HG03097 (cell line): ENCODE measurements around the gene OR52L1.
"Not testable (repeated sequence)": the region's sequence is repeated elsewhere in the genome, so short reads cannot be mapped to it uniquely, and the experiment has no call there.

Experiments
- ATAC-seq: cut with Tn5 transposase; IDR thresholded peaks from one replicate; pipeline ENCODE4 v1.9.1; 2021; ENCODE audit not compliant: unreplicated experiment, low FRiP score

The OR52L1 gene

DNA sequence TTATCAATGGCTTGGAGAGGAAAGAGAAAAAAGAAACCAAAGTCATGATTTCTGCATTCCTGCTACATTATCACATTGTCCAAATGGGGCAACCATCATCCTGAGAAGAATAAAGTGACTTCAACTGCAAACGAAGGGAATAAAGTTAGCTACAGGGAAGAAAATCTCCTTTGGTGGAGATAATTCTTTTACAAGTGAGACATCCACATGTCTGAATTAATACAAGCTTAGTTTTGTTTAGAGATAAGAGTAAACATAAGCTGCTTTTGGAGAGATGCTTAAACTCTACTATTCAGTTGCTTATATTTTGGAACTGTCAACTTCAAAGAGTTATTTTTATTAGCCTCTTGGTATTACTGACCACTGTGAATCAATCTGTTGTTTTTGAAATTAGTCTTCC lies at the start of gene OR52L1:
Gene OR52L1 (minus strand): TSS at position 101 of the 400 bp plus-strand sequence. CDS start 55 bp downstream, at position 46.
- no peak for ATAC-seq

DNA sequence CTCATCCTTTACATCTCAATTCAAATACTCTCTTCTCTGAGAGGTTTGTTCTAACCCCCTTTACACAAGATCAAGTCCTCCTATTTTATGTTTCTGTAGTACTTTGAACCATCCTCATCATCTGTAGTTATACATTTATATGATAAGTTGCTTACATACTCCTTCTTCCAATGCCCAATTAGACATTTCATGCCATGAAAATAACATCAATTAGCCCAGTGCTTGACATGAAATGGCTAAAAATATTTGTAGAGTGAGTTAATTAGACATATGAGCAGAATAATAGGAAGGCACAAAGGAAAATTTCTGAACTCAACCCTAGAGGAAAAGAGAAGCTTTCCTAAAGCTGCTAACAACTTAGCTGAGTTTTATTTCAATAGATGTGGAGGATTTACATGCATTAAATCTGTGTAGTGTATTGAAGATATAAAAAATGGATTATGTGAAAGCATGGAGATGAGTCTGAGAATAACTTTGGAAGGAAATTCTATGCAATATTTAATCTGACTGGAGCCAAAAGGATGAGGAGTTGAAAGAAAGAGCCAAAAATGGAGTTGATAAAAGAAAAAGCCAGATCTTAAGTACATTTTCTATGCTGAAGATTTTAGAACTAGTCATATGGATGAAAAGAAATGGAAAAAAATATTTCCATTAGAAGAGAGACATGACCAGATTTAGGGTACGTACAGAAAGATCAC lies 44.1 kb upstream of the OR52L1 start, which contains the start of gene OR56A1:
Gene OR56A1 (minus strand): TSS at position 51 of the 698 bp plus-strand sequence. CDS start 3,066 bp downstream, outside the sequence.
- ATAC-seq: no peak

DNA sequence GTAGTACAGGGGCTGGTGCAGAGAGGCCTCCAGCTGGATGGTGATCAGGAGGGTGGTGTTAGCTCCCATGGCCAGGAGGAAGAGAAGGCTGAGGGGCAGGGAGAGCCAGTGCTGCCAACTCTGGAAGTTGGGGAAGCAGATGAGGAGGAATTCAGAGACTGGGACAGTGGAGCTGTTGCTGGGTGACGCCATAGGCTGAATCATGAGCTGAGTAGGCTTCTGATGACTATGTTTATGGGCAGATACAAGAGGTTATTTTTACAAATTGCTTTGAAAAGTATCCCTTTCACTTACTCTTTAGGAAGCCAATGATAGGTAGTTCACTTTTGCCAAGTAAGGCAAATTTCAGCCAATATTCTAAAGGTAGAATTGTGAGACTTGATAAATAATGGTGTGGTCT lies 40.7 kb upstream of the OR52L1 start:
- ATAC-seq: no peak

DNA sequence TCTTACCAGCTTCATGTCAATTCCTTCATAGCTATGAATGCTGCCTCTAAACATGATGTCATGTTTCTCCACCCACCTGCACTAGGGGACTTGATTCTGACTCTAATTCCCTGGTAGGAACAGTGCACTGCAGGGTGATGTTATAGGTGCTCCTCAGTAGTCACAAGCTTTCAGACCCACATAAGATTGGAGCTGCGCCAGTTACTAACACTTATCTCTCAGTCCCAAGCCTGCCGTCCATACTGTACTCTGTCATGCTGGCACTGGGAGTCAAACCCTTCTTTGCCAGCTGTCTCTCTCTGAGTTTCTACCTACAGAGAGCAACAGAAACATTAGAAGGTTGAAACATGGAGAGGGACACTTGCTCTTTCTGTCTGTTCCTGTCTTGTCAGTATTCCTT lies 38.3 kb upstream of the OR52L1 start:
- ATAC-seq: no peak

DNA sequence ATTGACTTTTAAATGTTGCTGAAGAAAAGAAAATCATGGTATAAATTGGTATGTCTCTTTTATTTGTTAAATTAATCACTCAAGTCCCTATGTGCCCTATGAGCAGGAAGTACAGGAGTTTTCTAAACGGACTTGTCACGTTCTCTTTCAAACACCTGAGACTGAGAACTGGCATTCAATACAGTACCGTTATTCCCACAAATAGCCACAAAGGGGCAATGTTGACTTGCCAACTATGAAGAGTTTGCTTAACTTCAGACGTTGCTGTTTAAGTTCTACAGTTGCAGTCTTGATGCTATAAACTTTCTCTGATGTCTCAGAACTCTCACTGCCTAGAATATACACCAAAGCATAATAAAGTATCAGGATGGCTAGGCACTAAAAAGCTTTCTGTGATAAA lies 36.2 kb upstream of the OR52L1 start:
- ATAC-seq: no peak

DNA sequence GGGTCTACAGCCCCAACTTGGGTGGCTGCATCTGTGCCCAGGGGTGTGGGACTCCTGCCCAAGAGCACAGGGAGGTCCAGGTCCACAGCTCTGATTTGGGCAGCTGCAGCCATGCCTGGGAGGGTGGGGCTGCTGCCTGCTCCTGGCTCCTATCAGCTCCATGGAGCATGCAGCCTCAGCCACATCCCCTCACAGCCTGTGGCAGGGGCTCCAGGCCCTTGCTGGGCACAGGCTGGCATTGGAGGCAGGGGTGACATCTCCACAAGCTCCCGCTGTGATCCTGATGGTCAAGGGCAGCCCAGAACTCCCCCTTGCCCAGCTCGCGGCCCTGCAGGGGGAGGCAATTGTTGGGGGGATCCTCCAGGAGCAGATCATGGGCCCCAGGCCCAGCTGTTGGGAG lies 26.3 kb upstream of the OR52L1 start:
- ATAC-seq: no peak

DNA sequence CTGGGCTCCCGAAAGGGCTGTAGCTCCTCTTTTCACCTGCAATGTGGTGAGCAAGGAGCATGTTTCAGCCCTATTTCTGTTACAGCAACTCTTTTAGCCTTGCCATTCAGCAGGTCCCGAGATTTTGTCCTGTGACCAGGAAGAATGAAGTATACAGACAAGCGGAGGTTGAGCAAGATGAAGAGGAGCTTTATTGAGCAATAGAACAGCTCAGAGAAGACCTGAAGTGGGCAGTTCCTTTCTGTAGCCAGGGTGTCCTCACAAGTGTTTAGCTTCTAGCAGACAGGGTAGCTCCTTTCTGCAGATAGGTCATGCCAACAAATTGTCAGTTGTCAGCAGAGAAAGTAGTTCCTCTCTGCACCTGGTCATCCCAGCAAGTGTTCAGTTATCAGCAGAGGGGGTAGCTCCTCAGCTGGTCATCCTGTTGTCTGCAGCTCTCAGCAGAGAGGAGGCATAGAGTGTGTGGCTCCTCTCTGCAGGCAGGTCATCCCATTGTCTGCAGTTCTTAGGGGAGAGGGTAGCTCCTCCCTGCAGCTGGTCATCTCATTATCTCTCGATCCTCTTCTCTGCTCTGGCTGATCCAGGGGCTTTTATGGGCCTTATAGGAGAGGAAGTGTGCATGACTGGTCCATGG lies 25.4 kb upstream of the OR52L1 start:
- no peak for ATAC-seq

DNA sequence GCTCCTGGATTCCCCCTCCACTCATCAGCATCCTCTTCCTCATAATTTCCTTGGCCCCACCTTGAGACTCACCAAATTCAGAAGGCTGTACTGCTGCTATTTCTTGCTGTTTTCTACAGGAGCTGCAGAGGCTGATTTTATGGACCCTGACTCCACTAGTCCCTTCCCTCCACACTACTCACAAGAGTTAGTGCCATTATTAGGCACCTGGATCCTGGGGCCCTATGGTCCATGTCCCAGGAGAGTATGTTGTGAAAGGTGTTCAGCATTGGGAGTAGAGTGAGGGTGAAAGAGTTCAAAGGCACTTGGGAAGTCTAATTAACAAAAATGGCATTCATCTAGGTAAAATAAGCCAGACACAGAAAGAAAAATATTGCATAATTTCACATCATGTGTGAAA lies 20.1 kb upstream of the OR52L1 start, which contains the start of gene OR56A4:
Gene OR56A4 (minus strand): TSS at position 101 of the 400 bp plus-strand sequence. CDS start 3,954 bp downstream, outside the sequence.
- no peak for ATAC-seq

DNA sequence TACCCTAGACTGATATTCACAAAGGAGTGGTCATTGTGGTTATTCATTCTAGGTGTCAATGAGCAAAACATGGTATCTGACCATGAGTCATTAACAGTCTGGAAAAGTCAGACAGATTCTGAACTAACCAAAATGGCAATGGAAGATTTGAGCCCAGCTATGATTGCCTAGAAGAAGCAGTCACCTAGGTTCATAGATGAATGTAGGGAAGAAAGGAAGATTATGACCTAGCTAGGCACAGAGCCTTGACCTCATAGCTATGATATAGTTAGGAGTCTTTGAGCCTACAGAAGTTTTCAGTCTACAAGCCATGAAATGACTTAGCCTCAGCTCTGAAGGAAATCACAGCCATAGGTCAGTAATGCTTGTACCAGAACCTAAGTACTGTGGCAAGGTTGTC lies 19.6 kb upstream of the OR52L1 start:
- ATAC-seq: no peak

DNA sequence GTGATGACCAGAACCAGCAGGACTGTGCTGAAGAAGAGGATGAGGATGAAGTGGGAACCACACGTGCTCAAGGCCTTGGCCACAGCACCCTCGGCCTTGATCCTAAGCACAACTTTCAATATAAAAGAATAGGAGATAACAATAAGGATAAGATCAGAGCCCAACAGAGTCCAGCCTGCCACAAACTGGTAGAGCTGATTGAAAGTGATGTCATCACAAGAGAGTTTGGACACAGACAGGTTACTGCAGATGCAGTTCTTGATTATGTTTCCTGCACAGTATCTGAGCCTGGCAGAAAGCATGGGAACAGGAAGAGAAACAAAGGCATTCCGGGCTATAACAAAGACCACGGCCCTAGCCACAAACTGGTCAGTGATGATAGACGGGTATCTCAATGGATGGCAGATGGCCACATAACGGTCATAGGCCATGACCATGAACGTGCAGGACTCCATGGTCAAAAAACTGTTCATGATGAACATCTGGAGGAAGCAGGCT lies 15.5 kb upstream of the OR52L1 start:
- ATAC-seq: no peak

DNA sequence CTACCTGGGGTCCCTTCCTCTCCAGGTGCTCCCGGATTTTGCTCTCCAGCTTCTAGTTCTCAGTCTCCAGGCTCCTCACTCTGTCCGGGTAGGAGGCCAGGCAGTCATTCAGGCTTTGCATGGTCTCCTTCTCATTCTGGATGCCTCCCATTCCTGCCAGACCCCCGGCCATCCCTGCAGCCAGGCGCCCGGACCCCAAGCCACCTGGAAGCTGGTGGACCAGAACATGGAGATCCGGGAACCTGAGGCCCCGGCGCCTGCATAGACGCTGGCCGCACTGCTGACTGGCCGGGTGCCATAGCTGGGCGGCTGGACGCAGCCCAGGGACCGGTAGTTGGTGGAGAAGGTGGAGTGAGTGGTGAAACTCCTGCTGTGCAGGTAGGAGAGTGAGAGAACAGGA lies 8.0 kb upstream of the OR52L1 start:
- no peak for ATAC-seq

DNA sequence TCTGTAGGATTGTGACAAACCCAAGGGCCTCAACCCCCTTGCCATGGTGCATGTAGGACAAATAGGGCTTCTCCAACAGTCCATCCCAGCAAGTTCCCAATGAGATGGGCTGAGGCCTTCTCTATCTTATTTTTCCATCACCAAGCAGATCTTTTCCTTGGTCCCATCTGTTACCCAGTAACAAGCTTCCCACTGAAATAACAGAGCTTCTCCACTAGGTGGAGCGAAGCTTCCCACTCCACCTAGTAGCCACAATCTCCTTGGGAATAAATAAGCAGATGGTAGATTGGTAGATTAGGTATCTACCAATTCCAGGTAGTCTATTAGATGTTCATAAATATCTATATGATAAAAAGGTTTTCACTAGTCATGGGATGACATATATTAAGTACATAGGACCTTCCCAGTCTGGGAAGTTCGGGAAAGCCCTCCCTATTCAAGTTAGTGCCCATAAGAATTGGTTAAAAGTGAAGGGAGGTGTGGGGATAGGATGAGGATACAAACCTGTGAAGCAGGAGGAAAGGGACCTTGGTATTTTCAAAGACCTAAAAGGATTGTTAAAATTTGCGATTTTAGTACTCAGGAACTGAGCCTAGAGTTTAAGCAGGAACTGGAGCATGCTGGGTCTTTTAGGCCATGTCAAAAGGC lies 5.9 kb upstream of the OR52L1 start:
- ATAC-seq: no peak

DNA sequence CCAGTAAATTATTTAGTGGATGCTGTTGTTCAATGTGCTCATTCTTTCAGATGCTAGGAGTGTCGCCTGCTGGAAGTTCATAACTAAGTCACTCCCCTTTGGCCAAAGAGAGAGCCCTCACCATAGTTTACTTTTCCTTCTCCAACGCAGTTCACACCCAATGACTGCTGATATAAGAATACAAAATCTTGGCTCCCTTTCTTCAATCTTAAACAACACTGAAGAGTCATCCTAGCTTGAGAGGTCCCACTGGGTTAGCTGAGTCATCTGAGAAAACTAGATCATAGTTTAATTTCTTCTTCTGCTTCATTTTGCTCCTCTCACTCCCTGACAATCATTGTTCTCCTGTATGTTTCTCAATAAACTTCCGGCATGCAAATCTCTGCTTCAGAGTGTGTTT lies 5.4 kb upstream of the OR52L1 start:
- ATAC-seq: no peak

DNA sequence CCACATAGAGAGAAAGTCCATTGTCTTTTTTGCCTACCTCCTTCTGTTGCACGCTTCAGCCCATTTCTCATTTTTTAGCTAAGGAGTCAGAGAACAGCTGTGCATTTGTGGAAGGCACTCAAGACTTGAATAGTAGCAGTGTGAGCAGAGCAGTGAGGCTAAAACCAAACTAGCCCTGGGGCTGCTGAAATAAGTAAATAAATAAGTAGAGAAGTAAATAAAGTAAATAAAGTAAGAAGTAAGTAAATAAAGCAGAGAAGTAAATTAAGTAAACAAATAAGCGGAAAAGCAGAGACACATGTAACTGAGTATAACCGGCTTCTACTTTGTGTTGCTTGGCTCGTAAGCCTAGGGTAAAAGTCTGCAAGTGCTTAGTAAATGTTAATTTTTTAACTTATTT lies 2.4 kb upstream of the OR52L1 start:
- no peak for ATAC-seq

DNA sequence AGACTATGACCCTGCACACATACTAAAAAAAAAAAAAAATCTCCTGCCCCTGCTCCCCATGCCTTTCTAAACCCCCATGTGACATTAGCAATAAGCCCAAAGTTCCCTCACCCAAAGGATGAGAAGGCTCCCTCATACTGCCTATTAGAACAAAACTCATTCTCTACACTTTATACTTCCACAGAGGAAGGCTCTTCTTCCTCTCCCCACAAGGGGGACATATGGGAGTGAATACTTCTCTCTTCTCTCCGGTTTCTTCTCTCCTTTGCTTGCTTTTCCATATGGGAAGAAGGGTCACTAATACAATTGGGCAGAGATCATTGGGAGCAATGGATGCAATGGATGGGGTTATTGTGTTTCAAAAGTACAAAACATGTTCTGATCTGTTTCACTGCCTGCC lies 3.3 kb downstream of the OR52L1 start:
- no peak for ATAC-seq

DNA sequence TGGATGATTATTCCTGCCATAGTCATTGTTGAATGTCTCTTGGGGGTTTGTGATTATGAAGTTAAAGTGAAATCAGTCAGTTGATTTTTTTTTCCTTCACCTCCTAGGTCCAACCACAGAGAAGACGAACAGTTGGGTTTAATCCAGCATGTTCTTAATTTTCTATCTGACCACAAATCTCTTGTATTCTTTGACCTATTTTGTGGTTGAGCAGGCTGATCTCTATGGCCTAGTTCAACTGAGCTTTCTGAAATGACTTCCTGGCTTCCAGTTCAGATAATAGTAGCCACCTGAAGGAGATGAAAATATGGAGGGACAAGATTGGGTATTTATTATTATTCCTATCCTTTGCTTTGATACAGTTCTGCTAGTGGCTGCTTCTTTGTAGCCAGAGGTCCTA lies 13.3 kb downstream of the OR52L1 start:
- no peak for ATAC-seq

DNA sequence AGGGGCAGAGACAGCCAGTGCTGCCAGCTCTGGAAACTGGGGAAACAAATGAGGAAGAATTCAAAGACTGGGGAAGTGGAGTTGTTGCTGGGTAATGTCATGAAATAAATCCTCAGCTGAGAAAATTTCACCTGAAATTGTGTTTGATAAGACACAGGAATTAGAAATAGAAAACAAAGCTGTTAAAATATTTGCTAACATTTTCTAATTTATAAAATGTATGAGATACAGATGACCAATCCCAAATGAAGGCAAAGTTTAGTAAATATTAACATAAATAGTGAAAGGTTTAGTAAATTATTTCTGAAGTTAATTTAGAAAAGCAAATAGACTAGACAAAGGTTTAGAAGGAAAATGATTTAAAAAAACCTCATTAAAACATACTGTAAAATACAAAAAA lies 18.4 kb downstream of the OR52L1 start, which contains the start of gene OR56A5:
Gene OR56A5 (minus strand): TSS at position 101 of the 400 bp plus-strand sequence. CDS start 0 bp downstream, at position 101.
- no peak for ATAC-seq

DNA sequence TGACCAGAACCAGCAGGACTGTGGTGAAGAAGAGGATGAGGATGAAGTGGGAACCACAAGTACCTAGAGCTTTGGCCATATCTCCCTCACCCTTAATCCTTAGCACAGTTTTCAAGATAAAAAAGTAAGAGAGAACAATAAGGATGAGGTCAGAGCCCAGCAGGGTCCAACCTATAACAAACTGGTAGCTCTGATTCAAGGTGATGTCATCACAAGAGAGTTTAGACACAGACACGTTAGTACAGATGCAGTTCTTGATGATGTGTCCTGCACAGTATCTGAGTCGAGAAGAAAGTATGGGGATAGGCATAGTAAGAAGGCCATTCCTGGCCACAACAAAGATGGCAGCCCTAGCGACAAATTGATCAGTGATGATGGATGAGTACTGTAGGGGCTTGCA lies 19.1 kb downstream of the OR52L1 start:
- no peak for ATAC-seq

DNA sequence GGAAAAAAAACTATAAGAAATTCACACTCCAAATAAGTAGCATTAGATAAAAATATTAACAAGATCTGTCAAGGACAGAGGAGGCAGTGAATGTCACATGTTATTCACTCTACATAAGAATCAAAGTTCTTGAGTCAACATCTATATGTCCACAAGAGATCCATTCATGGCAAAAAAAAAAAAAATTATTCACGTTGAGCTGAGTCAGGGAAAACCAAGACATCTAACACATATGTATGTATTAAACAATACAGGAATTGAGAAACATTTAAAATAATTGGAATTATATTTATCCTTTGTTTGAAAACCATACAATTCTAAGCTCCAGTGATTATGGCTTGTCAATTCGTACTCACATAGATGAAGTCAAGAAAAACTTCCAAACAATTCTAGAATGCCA lies 19.8 kb downstream of the OR52L1 start:
- no peak for ATAC-seq

DNA sequence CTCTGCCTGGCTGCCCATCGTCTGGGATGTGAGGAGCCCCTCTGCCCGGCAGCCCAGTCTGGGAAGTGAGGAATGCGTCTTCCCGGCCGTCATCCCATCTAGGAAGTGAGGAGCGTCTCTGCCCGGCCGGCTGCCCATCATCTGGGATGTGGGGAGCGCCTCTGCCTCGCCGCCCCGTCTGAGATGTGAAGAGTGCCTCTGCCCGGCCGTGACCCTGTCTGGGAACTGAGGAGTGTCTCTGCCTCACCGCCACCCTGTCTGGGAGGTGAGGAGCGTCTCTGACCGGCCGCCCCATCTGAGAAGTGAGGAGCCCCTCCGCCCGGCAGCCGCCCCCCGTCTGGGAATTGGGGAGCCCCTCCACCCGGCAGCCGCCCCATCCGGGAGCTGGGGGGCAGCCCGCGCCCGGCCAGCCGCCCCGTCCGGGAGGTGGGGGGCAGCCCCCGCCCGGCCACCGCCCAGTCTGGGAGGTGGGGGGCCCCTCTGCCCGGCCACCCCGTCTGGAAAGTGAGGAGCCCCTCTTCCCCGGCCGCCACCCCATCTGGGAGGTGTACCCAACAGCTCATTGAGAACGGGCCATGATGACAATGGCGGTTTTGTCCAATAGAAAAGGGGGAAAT lies 26.0 kb downstream of the OR52L1 start:
- ATAC-seq: not testable (repeated sequence)

DNA sequence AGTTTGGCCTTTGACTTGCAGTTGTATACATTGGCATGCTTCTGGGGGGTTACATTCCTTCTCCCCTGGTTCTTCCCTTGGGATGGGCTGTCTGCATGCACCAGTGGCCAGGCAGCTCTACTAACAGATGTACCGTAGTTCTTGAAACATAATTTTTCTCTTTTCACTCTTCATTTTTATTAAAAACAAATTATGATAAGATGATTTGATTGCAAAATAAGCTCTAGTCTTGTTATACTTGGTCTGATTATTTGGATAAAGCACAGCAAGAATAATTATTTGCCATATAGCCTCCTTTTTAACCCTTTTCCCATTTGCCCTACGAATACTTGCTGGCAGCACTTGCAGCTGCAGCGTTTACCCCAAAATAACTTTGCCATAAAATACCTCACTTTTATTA lies 31.2 kb downstream of the OR52L1 start:
- no peak for ATAC-seq
